Panc1 (cell line): ENCODE results near the gene DNM1. TPM values are rescaled to one million over a fixed set of nuclear protein-coding genes. Genes with fewer than 3 reads are reported as not detected.
A peak's percentile ranks its signal among the peaks of the same experiment; 100 is the strongest.

Experiments used
- ATAC-seq: fragments of 200-7000 bp; cut with Tn5 transposase; 2 replicates; pipeline ENCODE4 v1.9.1; 2020; ENCODE audit warnings: mild to moderate bottlenecking, moderate library complexity
- BruUV-seq: library from RNA; stranded (reverse); fragments of 400-500 nt; replicated peaks from 2 replicates; lab custom pipeline; 2021; lab: Mats Ljungman, UMichigan
- CTCF ChIA-PET: fragments of 300-600 bp; sonication (Branson Sonifier 250); formaldehyde crosslinking; loops from one replicate; lab custom pipeline; 2022; ENCODE audit warnings: antibody characterized with exemption; lab: Charles Lee
- POLR2A ChIA-PET: fragments of 300-600 bp; sonication (Branson Sonifier 250); formaldehyde crosslinking; loops from one replicate; lab custom pipeline; 2022; ENCODE audit warnings: antibody characterized with exemption; lab: Charles Lee
- DNase-seq: peaks from one replicate; pipeline ENCODE4 v3.0.0-alpha.2; 2010; ENCODE audit warnings: low read depth, low spot score
- H3K27ac ChIP-seq: 2 replicates; pipeline ENCODE4 v1.5.1; 2011; ENCODE audit warnings: mild to moderate bottlenecking, low read length, inconsistent platforms
- H3K27me3 ChIP-seq: fragments of 200-500 bp; sonication (Bioruptor generic); 2 replicates; pipeline ENCODE4 v1.6.0; 2014; ENCODE audit warnings: low read length, inconsistent platforms; ENCODE audit not compliant: control insufficient read depth, insufficient read depth
- H3K36me3 ChIP-seq: fragments of 200-500 bp; sonication (Bioruptor generic); 2 replicates; pipeline ENCODE4 v1.5.1; 2014; ENCODE audit warnings: inconsistent platforms, mild to moderate bottlenecking, low read length, moderate library complexity; ENCODE audit not compliant: control insufficient read depth, insufficient read depth
- H3K4me1 ChIP-seq: 2 replicates; pipeline ENCODE4 v1.5.1; 2011; ENCODE audit warnings: inconsistent platforms, mild to moderate bottlenecking, low read length, moderate library complexity; ENCODE audit not compliant: control insufficient read depth, insufficient read depth
- H3K4me3 ChIP-seq, 2 experiments: 2 replicates each; pipeline ENCODE4 v1.5.1; 2011 to 2012; ENCODE audit warnings: low read depth in 2 of 2, low read length in 2 of 2, mild to moderate bottlenecking in 2 of 2, inconsistent platforms in 1 of 2, moderate library complexity in 1 of 2
- H3K9me3 ChIP-seq: fragments of 200-500 bp; sonication (Bioruptor generic); 2 replicates; pipeline ENCODE4 v1.5.1; 2014; ENCODE audit warnings: low read depth, mild to moderate bottlenecking, inconsistent platforms, low read length, moderate library complexity; ENCODE audit not compliant: control insufficient read depth, insufficient read depth
- CTCF ChIP-seq: fragments of 450-650 bp; IDR thresholded peaks from 2 replicates; pipeline ENCODE4 v1.5.1; 2017; ENCODE audit warnings: mild to moderate bottlenecking
- POLR2AphosphoS5 ChIP-seq: IDR thresholded peaks from 2 replicates; pipeline ENCODE4 v1.6.1; 2012; ENCODE audit warnings: mild to moderate bottlenecking, low read depth, low read length, moderate library complexity
- REST ChIP-seq, 2 experiments: IDR thresholded peaks; 2 replicates each; pipeline ENCODE4 v1.6.1; 2011 to 2012; ENCODE audit warnings: low read depth in 2 of 2, control low read depth in 1 of 2, low read length in 1 of 2, mild to moderate bottlenecking in 1 of 2, moderate library complexity in 1 of 2; ENCODE audit not compliant: insufficient read depth in 1 of 2
- SIN3A ChIP-seq: IDR thresholded peaks from 2 replicates; pipeline ENCODE4 v1.6.1; 2012; ENCODE audit warnings: low read depth, mild to moderate bottlenecking, low read length, moderate library complexity, borderline replicate concordance; ENCODE audit not compliant: insufficient read depth
- TCF7L2 ChIP-seq: IDR thresholded peaks from 2 replicates; pipeline ENCODE4 v1.6.1; 2011; ENCODE audit warnings: mild to moderate bottlenecking, low read depth, low read length, inconsistent platforms
- in situ Hi-C: cut with HindIII; loops from 2 replicates; pipeline ENCODE4 v1.10.0; 2016; ENCODE audit warnings: low sequenced_read_pairs, low pct_unique_long_range_greater_than_20kb
- intact Hi-C: fragments of 100-400 bp; cut with micrococcal nuclease; formaldehyde crosslinking; loops from one replicate; pipeline ENCODE4 v1.10.0; 2022; ENCODE audit not compliant: unreplicated experiment
- total RNA-seq: library from RNA; stranded (reverse); gene quantifications from one replicate; pipeline ENCODE4 v1.2.1, GENCODE V29; 2021; ENCODE audit not compliant: unreplicated experiment

The DNM1 gene
- total RNA-seq, 1 experiment from 2014 or later, result 18.7 TPM

- DNase-seq (no peak), ATAC-seq (no peak)
- H3K27ac ChIP-seq, result no peak overlapping the region
- intact Hi-C loops, result no loop called here
- TF ChIP-seq POLR2AphosphoS5, result no peak
- TF ChIP-seq CTCF, result no peak
- no peak for TF ChIP-seq REST (IDR thresholded peaks at IDR 0.05; ENCODE audit: insufficient read depth in 1 of 2, low read depth in 2 of 2, low read length in 1 of 2)
- TF ChIP-seq SIN3A, result no peak
- no peak for TF ChIP-seq TCF7L2
- H3K9me3 ChIP-seq, result no peaks in the 10 kb centered on the region
- H3K4me3 ChIP-seq, result no peak overlapping the region
- in situ Hi-C loops, result no loop called here
- no peaks in the 10 kb centered on the region for H3K27me3 ChIP-seq
- no peaks in the 10 kb centered on the region for H3K4me1 ChIP-seq
- POLR2A ChIA-PET, result no interaction called here
- CTCF ChIA-PET, result interaction anchor here (0.8 kb wide), 1 partner anchor 13 kb away, joined by 3 read pairs; no protein-coding TSS in a partner anchor
- H3K36me3 ChIP-seq, result no peaks in the 10 kb centered on the region; the same call in 1 of the 2 replicates
- no TSS peak for BruUV-seq
These were observed 51.2 kb downstream of the DNM1 start for GRCh38 chr9:128254362-128254761.

GRCh38 chr9:128254855-128255759 lies 51.9 kb downstream of the DNM1 start:
- peak; percentile 69 for ATAC-seq
- POLR2A ChIA-PET, result no interaction called here
- intact Hi-C loops, result no loop called here

More at GRCh38 chr9:128254855-128255759, 51.9 kb downstream of the DNM1 start:
- no peaks in the 10 kb centered on the region; the same call in 1 of the 2 replicates for H3K36me3 ChIP-seq
- H3K4me3 ChIP-seq, result no peak overlapping the region
- H3K27ac ChIP-seq, result no peak overlapping the region
- DNase-seq, result peak; percentile 22
- TF ChIP-seq REST (IDR thresholded peaks at IDR 0.05; ENCODE audit: insufficient read depth in 1 of 2, low read depth in 2 of 2, low read length in 1 of 2), result no peak
- TF ChIP-seq SIN3A, result no peak
- no peak for TF ChIP-seq POLR2AphosphoS5
- TF ChIP-seq CTCF, result peak; percentile 90
- TF ChIP-seq TCF7L2, result no peak
- BruUV-seq, result no TSS peak
- in situ Hi-C loops, result no loop called here
- CTCF ChIA-PET, result no interaction called here
- no peaks in the 10 kb centered on the region for H3K27me3 ChIP-seq
- no peaks in the 10 kb centered on the region for H3K4me1 ChIP-seq
- H3K9me3 ChIP-seq, result no peaks in the 10 kb centered on the region
